RWPE1 (cell line): Measurements from ENCODE around the gene LANCL2.

ENCODE experiments used
- CTCF ChIA-PET: fragments of 350-600 bp; sonication (Branson Sonifier 250); formaldehyde crosslinking; extraction: SDS; loops from one replicate; lab custom pipeline; 2021; lab: Yijun Ruan, JAX
- POLR2A ChIA-PET: fragments of 400-600 bp; formaldehyde crosslinking; extraction: SDS; loops from one replicate; lab custom pipeline; 2020; ENCODE audit warnings: antibody characterized with exemption; ENCODE audit not compliant: low non-redundant PET; lab: Yijun Ruan, JAX
- DNase-seq: peaks from one replicate; pipeline ENCODE4 v3.0.0; 2012; ENCODE audit warnings: low spot score
- H3K27ac ChIP-seq: fragments of 450-650 bp; 2 replicates; pipeline ENCODE4 v1.5.1; 2017
- CTCF ChIP-seq: fragments of 450-650 bp; conservative IDR thresholded peaks from 2 replicates; pipeline ENCODE4 v1.5.1; 2017; ENCODE audit warnings: low read depth, mild to moderate bottlenecking

Gene LANCL2

GRCh38 chr7:55427800-55428199, 62.7 kb downstream of the LANCL2 start:
- H3K27ac ChIP-seq: no peak overlapping the region
- ChIA-PET POLR2A (no interaction called here), CTCF (interaction anchor here (0.6 to 0.8 kb wide), 3 partner anchors 12 to 518 kb away, joined by 3 to 5 read pairs (median 4); no protein-coding TSS in a partner anchor)
- TF ChIP-seq CTCF: no peak
- no peak for DNase-seq

DNA sequence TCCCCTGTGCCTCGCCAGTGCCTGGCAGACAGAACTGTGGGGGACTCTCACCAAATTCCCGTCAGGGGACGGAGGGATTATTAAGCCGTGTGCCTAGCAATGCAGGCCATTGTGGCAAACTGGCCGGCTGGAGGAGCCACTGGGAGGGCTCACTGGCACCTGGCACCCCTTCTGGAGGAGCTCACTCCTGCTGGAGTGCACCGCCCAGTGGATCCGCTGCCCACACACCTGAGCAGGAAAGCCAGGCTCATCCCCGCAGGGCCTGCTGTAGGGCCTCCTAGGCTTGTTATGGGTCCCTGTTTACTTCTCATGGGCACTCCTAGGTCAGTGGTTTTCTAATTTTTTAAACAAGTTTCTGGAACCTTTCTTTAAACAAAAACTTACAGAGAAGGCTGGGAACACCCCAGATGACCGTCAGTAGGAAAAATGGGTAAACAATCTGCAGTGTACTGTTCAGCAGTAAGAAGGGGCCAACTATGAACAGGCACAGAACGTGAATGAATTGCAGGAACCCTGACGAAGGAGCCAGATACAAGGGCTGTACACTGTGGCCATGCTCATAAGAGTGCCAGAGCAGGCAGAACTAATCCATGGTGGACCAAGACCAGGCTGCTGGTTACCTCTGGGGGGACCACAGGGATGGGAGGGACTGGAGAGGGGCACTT, 64.8 kb downstream of the LANCL2 start:
- POLR2A ChIA-PET: no interaction called here
- no peak for TF ChIP-seq CTCF
- CTCF ChIA-PET: no interaction called here
- no peak for DNase-seq
- no peak overlapping the region for H3K27ac ChIP-seq

DNA sequence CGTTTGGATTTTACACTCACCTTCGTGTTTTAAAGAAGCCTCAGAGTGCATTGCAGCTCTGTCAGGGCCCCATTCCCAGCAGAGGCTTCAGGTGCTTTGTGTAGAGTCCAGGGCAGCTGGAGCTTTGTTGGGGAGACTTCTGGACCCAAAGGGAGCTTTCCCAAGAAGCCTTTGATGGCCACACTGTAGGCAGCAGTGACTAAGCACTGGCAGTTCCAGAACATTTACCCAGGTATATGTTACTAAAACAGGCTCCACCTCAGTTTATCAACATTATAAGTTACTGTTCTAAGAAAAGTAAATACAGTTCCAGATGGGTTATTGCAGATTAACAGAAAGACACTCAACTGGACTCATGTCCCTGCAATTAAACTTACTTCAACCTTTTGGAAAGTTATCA, 66.8 kb downstream of the LANCL2 start:
- no peak overlapping the region for H3K27ac ChIP-seq
- DNase-seq: no peak
- TF ChIP-seq CTCF: no peak
- ChIA-PET POLR2A (no interaction called here), CTCF (interaction anchor here (0.6 to 0.8 kb wide), 3 partner anchors 136 to 699 kb away, joined by 3 to 5 read pairs (median 4); no protein-coding TSS in a partner anchor)

- no peak overlapping the region for H3K27ac ChIP-seq
- TF ChIP-seq CTCF: no peak
- ChIA-PET CTCF (interaction anchor here (0.6 kb wide), 2 partner anchors 152 to 699 kb away, joined by 4 to 5 read pairs; no protein-coding TSS in a partner anchor), POLR2A (no interaction called here)
- DNase-seq: no peak
Measured at GRCh38 chr7:55432506-55432905, 67.4 kb downstream of the LANCL2 start.

DNA sequence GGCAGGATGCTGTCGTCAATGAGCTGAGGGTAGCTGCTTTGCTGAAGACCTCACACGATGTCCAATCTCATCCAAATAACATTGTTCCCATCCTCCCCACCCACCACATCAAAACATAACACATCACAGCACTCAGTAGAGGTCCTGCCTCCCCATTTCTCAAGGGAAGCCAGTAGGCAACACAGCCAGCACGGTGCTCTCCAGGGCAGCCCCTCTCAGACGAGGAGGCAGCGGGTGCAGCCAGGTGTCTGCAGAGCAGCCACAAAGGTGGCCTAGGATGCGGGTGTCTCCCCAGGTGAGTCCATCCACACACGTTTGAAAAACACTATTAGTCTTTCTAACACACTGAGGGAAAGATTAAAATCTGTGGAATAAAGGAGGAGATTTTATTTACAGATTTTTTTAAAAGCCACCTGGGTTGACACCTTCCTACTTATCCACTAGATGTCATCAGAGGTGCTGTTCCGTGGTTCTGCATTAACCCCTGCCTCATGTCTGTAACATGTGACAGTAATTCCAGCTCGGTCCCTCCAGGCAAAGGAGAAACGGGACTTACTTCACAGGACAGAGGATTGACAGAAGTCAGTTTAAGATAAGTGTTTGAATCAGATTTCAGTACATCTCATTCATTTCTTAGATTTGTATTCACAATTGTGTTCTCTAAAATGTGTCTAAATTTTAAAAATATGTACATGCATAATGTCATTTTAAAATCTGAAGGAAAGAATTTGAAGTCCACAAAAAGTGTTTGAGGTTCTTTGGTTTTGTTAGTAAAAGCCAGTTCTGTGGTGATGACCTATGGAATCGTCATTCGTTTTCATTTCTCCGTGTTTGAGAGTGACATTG, 68.0 kb downstream of the LANCL2 start:
- no peak overlapping the region for H3K27ac ChIP-seq
- DNase-seq: peak; percentile 79
- ChIA-PET POLR2A (no interaction called here), CTCF (interaction anchor here (0.7 to 1.2 kb wide), 3 partner anchors 155 to 177 kb away, joined by 3 read pairs; no protein-coding TSS in a partner anchor)
- TF ChIP-seq CTCF: peak; percentile 72

DNA sequence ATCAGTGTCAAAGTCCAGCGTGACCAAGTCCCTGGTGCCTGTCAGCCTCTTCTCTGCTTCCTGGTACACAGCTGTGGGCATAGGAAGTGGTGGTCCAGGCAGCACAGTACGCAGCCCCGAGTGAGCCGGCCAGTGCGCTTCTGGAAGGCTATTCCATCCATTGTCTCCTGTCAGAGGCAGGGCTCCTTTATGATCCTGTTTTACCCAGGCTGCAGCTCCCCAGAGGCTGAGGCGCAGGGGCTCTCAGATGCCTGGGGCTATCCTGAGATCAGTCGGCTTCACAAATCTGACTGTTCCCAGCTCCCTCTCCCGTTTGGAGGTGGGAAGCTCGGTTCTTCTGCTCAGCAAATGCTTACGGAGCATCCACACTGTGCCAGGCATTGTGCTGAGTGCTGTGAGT, 70.3 kb downstream of the LANCL2 start:
- ChIA-PET CTCF (no interaction called here), POLR2A (no interaction called here)
- H3K27ac ChIP-seq: no peak overlapping the region
- no peak for DNase-seq
- TF ChIP-seq CTCF: no peak
